ENCODE measurements around the gene NES.

NES gene

GRCh38 chr1:156694690-156694962, 17.4 kb upstream of the NES start:
- CTCF ChIA-PET: interaction anchor here (1.1 to 2.5 kb wide), 2 partner anchors 11 to 31 kb away, joined by 3 to 9 read pairs; partner anchors contain the start of gene CRABP2
- Mint-ChIP-seq H3K27ac (no peak overlapping the region), H3K27me3 (peaks cover 84% of the 10 kb centered on the region)

GRCh38 chr1:156693848-156694689, 16.9 kb upstream of the NES start:
- Mint-ChIP-seq H3K4me1 (peaks cover 27% of the 10 kb centered on the region), H3K4me3 (no peak overlapping the region), H3K27me3 (peaks cover 85% of the 10 kb centered on the region), H3K27ac (no peak overlapping the region), H3K36me3 (no peaks in the 10 kb centered on the region), H3K9me3 (no peaks in the 10 kb centered on the region)
- CTCF ChIA-PET: interaction anchor here (1.1 to 10.0 kb wide), 4 partner anchors 12 to 33 kb away, joined by 3 to 224 read pairs (median 6); partner anchors contain the start of genes CRABP2, ISG20L2 and METTL25B
- DNase-seq: no peak

More at GRCh38 chr1:156694690-156694962, 17.4 kb upstream of the NES start:
- H3K4me1 Mint-ChIP-seq: peaks cover 23% of the 10 kb centered on the region
- no peaks in the 10 kb centered on the region for H3K9me3 Mint-ChIP-seq
- no peaks in the 10 kb centered on the region for H3K36me3 Mint-ChIP-seq
- DNase-seq: no peak
- H3K4me3 Mint-ChIP-seq: no peak overlapping the region

DNA sequence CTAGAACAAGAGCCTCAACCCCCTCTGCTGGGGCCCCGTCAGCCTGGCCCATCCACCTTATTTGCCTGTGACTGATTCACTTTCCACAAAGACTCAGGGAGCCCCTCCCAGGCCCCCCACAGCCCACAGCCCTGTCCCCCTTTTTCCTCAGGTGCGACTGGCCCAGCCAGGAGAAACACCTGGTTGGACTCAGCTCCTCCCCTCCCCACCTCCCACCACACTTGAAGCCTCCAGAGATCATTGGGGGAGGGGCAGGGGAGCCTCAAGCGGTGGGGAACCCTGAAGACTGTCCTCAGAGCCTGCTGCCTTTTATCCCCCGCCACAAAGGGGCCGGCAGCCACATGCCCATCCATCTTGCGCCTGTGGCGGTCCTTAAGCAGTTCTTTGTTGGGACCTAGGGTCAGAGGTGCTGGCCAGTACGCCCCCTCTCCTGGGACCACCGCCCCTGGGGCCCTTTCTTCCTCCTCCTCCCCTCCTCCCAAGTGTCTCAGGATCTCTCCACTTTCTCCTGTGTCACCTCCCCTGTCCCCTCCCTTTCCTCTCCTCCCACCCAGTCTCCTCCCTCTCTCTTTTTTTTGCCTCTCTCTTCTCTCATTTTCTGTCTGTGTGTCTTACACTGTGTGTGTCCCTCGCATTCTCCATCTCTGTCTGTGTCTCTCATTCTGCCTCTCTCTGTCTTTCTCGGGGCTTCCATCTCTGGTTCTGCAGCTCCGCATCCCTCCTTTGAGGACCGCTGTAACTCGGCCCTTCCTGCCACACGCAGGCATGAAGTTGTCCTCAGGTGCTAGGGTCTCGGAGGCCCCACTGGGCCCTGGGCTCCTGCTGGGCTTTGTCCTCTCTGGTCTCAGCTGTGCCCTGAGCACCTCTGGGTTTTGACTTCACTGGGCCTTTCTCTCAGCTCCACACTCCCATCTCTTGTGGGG, 16.0 kb upstream of the NES start:
- no peak overlapping the region for H3K27ac Mint-ChIP-seq
- H3K36me3 Mint-ChIP-seq: no peaks in the 10 kb centered on the region
- H3K4me1 Mint-ChIP-seq: peaks cover 27% of the 10 kb centered on the region
- H3K27me3 Mint-ChIP-seq: peaks cover 85% of the 10 kb centered on the region
- no peaks in the 10 kb centered on the region for H3K9me3 Mint-ChIP-seq
- CTCF ChIA-PET: interaction anchor here (1.2 to 11.3 kb wide), 3 partner anchors 10 to 34 kb away, joined by 3 to 237 read pairs (median 224); partner anchors contain the start of genes CRABP2, ISG20L2 and METTL25B
- H3K4me3 Mint-ChIP-seq: no peak overlapping the region
- DNase-seq: peak; percentile 40

DNA sequence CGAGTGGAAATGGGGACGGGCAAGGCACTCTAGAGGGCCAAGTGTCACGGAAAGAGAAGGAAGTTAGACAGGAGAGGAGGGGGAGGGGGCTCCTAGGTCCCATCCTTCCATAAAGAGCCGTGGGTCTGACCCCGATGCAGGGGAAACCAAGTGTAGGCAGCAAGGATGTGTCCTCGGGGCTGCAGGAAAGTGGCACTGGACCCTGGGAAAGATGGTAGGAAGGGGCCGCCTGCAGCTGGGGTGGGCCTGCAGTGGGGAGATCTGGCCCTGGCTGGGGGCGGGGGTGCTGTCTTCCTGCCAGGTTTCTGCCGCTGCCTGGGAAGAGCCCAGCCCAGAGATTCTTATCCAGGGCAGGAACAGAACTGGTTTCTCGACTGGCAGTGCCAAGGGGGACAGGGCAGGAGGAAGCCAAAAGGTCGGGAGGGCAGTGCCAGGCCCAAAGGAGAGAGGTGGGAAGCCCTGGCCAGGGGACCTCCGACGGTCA, 15.3 kb upstream of the NES start:
- Mint-ChIP-seq H3K4me1 (peaks cover 27% of the 10 kb centered on the region), H3K27ac (no peak overlapping the region), H3K36me3 (no peaks in the 10 kb centered on the region), H3K27me3 (peaks cover 87% of the 10 kb centered on the region), H3K9me3 (no peaks in the 10 kb centered on the region), H3K4me3 (no peak overlapping the region)
- DNase-seq: no peak
- CTCF ChIA-PET: interaction anchor here (1.4 to 11.3 kb wide), 3 partner anchors 11 to 34 kb away, joined by 5 to 237 read pairs (median 224); partner anchors contain the start of genes CRABP2, ISG20L2, METTL25B and NES

DNA sequence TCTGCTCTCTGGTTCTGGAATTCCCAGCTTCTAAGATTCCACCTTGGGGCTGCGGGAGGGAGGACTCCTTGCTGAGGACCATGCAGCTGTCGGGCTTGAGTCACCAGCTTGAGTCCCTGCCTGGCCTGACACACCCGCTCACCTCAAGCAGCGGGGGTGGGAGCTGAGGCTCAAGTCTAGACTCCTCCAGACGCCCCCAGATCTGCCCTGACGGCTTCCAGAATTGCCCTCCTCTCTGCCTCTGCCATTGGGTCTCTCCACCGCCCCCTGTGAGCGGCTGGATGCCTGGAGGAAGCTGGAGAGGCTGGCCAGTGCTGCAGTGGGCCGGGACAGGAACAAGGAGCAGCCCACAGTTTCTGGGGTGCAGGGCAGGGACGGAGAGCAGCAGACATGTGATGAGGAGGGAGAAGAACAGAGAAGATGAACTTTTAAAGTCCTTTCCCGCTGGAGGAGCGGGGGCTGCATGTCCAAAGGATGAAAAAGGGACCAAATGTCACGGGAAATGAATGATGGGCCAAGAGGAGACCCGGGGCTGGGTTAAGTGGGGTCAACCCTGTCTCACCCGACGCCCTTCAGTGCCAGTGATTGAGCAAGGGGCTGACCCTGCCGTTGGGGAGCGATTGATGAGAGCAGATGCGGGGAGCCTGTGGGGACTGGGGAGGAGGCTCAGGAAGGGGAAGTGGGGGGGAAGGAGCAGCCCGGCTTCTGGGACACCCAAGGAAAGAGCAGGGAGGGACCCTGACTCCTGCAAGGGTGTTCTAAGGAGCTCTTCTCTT, 14.6 kb upstream of the NES start:
- DNase-seq: no peak
- H3K36me3 Mint-ChIP-seq: no peaks in the 10 kb centered on the region
- H3K4me1 Mint-ChIP-seq: peaks cover 27% of the 10 kb centered on the region
- CTCF ChIA-PET: interaction anchor here (0.7 to 11.3 kb wide), 9 partner anchors 9 to 235 kb away, joined by 3 to 237 read pairs (median 26); partner anchors contain the start of genes CRABP2, INSRR, ISG20L2 and METTL25B
- H3K27ac Mint-ChIP-seq: no peak overlapping the region
- no peak overlapping the region for H3K4me3 Mint-ChIP-seq
- no peaks in the 10 kb centered on the region for H3K9me3 Mint-ChIP-seq
- H3K27me3 Mint-ChIP-seq: peaks cover 80% of the 10 kb centered on the region

GRCh38 chr1:156691191-156691590, 14.0 kb upstream of the NES start:
- DNase-seq: no peak
- CTCF ChIA-PET: interaction anchor here (0.7 to 11.3 kb wide), 12 partner anchors 9 to 236 kb away, joined by 3 to 237 read pairs (median 7); partner anchors contain the start of genes CRABP2, INSRR, ISG20L2 and METTL25B

DNA sequence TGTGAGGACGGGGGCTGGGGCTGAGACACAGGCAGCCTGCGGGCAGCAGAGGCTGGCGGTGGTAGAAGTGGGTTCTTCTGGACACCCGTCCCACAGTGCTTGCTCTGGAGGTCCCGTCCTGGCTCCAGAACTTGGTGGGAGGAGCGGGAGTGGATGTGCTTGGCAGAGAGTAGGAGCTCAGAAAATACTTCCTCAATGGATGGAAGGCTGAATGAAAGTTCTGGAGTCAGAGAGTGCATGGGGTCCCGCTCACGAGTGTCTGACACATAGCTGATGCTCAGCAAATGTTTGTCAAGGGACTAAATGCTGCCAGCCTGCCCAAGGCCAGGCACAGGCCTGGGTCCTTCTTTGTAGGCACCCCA, 13.4 kb upstream of the NES start:
- H3K36me3 Mint-ChIP-seq: no peaks in the 10 kb centered on the region
- CTCF ChIA-PET: interaction anchor here (0.7 to 11.3 kb wide), 23 partner anchors 8 to 464 kb away, joined by 3 to 237 read pairs (median 6); partner anchors contain the start of genes CRABP2, INSRR, ISG20L2 and METTL25B
- H3K27ac Mint-ChIP-seq: no peak overlapping the region
- peaks cover 77% of the 10 kb centered on the region for H3K27me3 Mint-ChIP-seq
- peaks cover 27% of the 10 kb centered on the region for H3K4me1 Mint-ChIP-seq
- DNase-seq: no peak
- H3K9me3 Mint-ChIP-seq: no peaks in the 10 kb centered on the region
- H3K4me3 Mint-ChIP-seq: no peak overlapping the region

More at GRCh38 chr1:156691191-156691590, 14.0 kb upstream of the NES start:
- no peaks in the 10 kb centered on the region for H3K9me3 Mint-ChIP-seq
- no peak overlapping the region for H3K27ac Mint-ChIP-seq
- no peak overlapping the region for H3K4me3 Mint-ChIP-seq
- H3K4me1 Mint-ChIP-seq: peaks cover 27% of the 10 kb centered on the region
- no peaks in the 10 kb centered on the region for H3K36me3 Mint-ChIP-seq
- peaks cover 75% of the 10 kb centered on the region for H3K27me3 Mint-ChIP-seq

DNA sequence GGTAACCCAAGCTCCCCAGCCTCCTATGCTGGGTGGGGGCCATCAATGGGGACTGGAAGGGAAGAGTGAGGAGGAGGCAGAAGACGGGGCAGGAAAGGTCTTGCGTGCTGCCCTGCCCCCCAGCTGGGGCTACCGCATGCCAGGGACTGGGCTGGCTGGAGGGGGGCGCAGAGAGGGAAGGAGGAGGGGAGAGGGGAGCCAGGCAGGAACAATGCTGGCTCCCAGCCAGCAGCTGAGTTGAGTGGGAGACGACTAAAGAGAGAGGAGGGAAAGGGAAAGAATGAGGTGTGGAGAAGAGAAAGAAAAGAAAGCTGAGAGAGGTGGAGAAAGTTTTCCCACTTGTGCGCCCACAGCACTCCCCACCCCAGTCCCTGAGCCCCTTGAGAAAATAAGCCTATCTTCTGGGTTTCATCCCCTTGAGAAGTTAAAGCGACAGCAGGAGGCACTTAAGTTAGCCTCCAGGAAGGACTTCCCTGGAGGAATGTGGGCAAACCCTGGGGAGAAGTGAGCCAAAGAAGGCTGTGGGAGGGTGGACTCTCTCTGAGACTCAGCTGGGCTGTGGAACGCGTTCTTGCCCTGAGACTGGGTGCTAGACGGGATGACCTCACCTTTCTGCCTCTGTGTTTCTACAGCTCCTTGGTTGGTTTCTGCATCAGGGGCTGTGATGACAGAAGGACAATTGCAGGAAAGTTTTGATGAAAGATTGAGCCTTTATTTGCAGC, 12.9 kb upstream of the NES start:
- H3K9me3 Mint-ChIP-seq: no peaks in the 10 kb centered on the region
- peaks cover 27% of the 10 kb centered on the region for H3K4me1 Mint-ChIP-seq
- no peak for DNase-seq
- H3K36me3 Mint-ChIP-seq: no peaks in the 10 kb centered on the region
- H3K27me3 Mint-ChIP-seq: peaks cover 81% of the 10 kb centered on the region
- H3K4me3 Mint-ChIP-seq: no peak overlapping the region
- no peak overlapping the region for H3K27ac Mint-ChIP-seq
- CTCF ChIA-PET: interaction anchor here (0.6 to 11.3 kb wide), 46 partner anchors 7 to 465 kb away, joined by 3 to 237 read pairs (median 4); partner anchors contain the start of genes CRABP2, HDGF, INSRR and ISG20L2

DNA sequence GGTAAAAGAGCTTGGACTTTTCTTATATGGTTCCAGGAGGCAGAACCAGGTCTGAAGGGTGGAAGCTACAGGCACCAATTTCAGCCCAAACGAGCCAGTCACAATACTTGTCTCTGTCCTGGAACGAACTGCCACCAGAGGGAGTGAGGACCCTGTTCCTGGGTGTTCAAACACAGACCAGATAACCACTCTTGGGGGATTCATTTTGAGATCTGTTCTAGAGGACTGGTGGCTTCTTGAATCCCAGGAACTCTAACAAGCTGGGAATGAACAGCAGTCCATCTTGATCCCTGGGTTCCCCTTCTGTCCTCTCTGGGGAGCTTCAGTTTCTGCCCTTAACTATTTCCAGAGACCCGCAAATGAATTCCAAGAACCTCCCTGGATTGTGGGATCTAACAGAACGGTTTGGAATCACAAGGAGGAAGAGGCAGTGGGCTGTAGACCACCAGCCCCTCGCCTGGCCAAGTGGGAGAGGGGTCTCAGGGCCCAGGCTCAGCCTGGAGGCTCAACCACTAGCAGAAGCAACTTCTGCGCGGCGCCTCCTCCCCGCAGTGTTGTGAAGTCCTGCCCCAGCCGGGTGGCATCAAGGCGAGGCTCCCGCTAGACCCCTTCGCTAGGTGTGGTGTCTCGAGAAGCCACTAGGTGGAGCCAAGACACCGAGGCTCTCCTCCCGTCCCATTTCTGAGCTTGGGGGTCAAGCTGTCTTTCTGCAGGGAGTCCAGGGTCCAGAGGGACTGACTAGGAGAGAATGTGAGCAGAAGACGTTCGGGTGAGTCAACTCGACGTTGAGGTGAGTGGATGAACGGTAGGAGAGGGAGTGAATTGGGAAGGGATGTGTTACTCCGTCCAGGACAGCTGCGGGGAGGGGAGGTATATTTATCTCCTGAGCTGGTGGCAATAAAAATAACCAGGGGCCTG, 12.1 kb upstream of the NES start:
- Mint-ChIP-seq H3K9me3 (no peaks in the 10 kb centered on the region), H3K27ac (no peak overlapping the region), H3K36me3 (no peaks in the 10 kb centered on the region), H3K4me1 (peaks cover 34% of the 10 kb centered on the region), H3K27me3 (peaks cover 81% of the 10 kb centered on the region), H3K4me3 (no peak overlapping the region)
- DNase-seq: peak; percentile 84
- CTCF ChIA-PET: interaction anchor here (0.6 to 11.3 kb wide), 49 partner anchors 10 to 466 kb away, joined by 3 to 237 read pairs (median 4); partner anchors contain the start of genes CRABP2, HDGF, INSRR and ISG20L2

- CTCF ChIA-PET: interaction anchor here (0.7 to 11.3 kb wide), 12 partner anchors 10 to 244 kb away, joined by 3 to 237 read pairs (median 8); partner anchors contain the start of genes CRABP2, ISG20L2, METTL25B and NTRK1
- DNase-seq: peak; percentile 63
Observed at GRCh38 chr1:156684227-156684782, 7.1 kb upstream of the NES start.

DNA sequence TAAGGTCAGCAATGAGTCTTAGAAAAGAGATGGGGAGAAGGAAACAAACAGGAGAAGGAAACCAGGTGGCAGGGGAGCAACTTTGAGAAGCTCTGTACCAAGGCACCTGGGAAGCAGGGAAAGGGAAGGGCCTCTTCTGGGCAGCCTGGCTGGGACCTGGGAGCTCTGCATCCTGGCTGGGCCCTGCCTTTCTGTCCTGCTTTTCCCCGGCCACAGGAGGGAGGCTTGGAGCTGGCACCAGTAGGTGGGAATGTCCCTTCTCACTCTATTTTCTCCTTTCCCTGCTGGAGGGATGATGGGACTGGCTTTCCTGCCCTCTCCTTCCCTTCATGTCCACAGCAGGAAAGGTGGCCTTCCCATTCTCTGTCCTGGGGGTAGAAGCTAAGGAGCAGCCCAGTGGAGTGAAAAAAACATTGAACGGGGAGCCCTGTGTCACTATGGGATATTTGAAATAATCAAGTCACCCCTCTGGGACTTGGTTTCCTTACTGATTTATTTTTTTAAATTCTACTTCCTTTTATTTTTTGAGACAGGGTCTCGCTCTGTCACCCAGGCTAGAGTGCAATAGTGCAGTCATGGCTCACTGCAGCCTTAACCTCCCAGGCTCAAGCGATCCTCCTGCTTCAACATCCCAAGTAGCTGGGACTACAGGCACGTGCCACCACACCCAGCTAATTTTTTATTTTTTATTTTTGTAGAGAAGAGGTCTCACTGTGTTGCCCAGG, 5.1 kb upstream of the NES start:
- CTCF ChIA-PET: interaction anchor here (0.8 to 11.3 kb wide), 10 partner anchors 9 to 208 kb away, joined by 3 to 237 read pairs (median 4); partner anchors contain the start of gene CRABP2
- DNase-seq: no peak
- Mint-ChIP-seq H3K4me1 (peaks cover 28% of the 10 kb centered on the region), H3K9me3 (no peaks in the 10 kb centered on the region), H3K4me3 (no peak overlapping the region), H3K27ac (no peak overlapping the region), H3K27me3 (peaks cover 81% of the 10 kb centered on the region), H3K36me3 (no peaks in the 10 kb centered on the region)

More at GRCh38 chr1:156684227-156684782, 7.1 kb upstream of the NES start:
- no peaks in the 10 kb centered on the region for H3K9me3 Mint-ChIP-seq
- H3K4me3 Mint-ChIP-seq: no peak overlapping the region
- H3K27ac Mint-ChIP-seq: no peak overlapping the region
- peaks cover 79% of the 10 kb centered on the region for H3K27me3 Mint-ChIP-seq
- H3K4me1 Mint-ChIP-seq: peaks cover 20% of the 10 kb centered on the region
- no peaks in the 10 kb centered on the region for H3K36me3 Mint-ChIP-seq
